Measurements from ENCODE around the gene SUMO2.
"Not testable (repeated sequence)": the region's sequence is repeated elsewhere in the genome, so short reads cannot be mapped to it uniquely, and the experiment has no call there.

SUMO2 gene

GRCh38 chr17:75144816-75145512 lies 37.8 kb downstream of the SUMO2 start:
- no peak for DNase-seq (ENCODE audit: low read depth in 2 of 2, low spot score in 1 of 2)

GRCh38 chr17:75142236-75142971 lies 40.4 kb downstream of the SUMO2 start:
- DNase-seq (ENCODE audit: low read depth in 2 of 2, low spot score in 1 of 2) = no peak

GRCh38 chr17:75138519-75138918 lies 44.2 kb downstream of the SUMO2 start:
- DNase-seq (ENCODE audit: low read depth in 2 of 2, low spot score in 1 of 2) = no peak

- DNase-seq (ENCODE audit: low read depth in 2 of 2, low spot score in 1 of 2) = not testable (repeated sequence)
Observed at GRCh38 chr17:75137762-75138161, 45.0 kb downstream of the SUMO2 start.

- DNase-seq (ENCODE audit: low read depth in 2 of 2, low spot score in 1 of 2) = no peak
Observed at GRCh38 chr17:75135946-75136345, 46.8 kb downstream of the SUMO2 start.

GRCh38 chr17:75135452-75135851 lies 47.3 kb downstream of the SUMO2 start:
- DNase-seq (ENCODE audit: low read depth in 2 of 2, low spot score in 1 of 2) = no peak

GRCh38 chr17:75133607-75134347 lies 49.0 kb downstream of the SUMO2 start:
- not testable (repeated sequence) for DNase-seq (ENCODE audit: low read depth in 2 of 2, low spot score in 1 of 2)

- no peak for DNase-seq (ENCODE audit: low read depth in 2 of 2, low spot score in 1 of 2)
Observed at GRCh38 chr17:75133001-75133400, 49.8 kb downstream of the SUMO2 start.

- DNase-seq (ENCODE audit: low read depth in 2 of 2, low spot score in 1 of 2) = not testable (repeated sequence)
Observed at GRCh38 chr17:75132018-75133000, 50.5 kb downstream of the SUMO2 start.

GRCh38 chr17:75131278-75132017 lies 51.3 kb downstream of the SUMO2 start, which contains the start of gene NT5C:
Gene NT5C (minus strand): TSS chr17:75131742. CDS start chr17:75131707, 35 bp downstream.
- DNase-seq (ENCODE audit: low read depth in 2 of 2, low spot score in 1 of 2) = no peak

- DNase-seq (ENCODE audit: low read depth in 2 of 2, low spot score in 1 of 2) = no peak
Observed at GRCh38 chr17:75130632-75131277, 52.0 kb downstream of the SUMO2 start.

- DNase-seq (ENCODE audit: low read depth in 2 of 2, low spot score in 1 of 2) = no peak
Observed at GRCh38 chr17:75130059-75130631, 52.6 kb downstream of the SUMO2 start.

- DNase-seq (ENCODE audit: low read depth in 2 of 2, low spot score in 1 of 2) = no peak
Observed at GRCh38 chr17:75129576-75129975, 53.2 kb downstream of the SUMO2 start.

- DNase-seq (ENCODE audit: low read depth in 2 of 2, low spot score in 1 of 2) = no peak
Observed at GRCh38 chr17:75128694-75129505, 53.9 kb downstream of the SUMO2 start.

- DNase-seq (ENCODE audit: low read depth in 2 of 2, low spot score in 1 of 2) = not testable (repeated sequence)
Observed at GRCh38 chr17:75127936-75128335, 54.8 kb downstream of the SUMO2 start.

- DNase-seq (ENCODE audit: low read depth in 2 of 2, low spot score in 1 of 2) = no peak
Observed at GRCh38 chr17:75126954-75127353, 55.8 kb downstream of the SUMO2 start.

- no peak for DNase-seq (ENCODE audit: low read depth in 2 of 2, low spot score in 1 of 2)
Observed at GRCh38 chr17:75125984-75126383, 56.8 kb downstream of the SUMO2 start.

- DNase-seq (ENCODE audit: low read depth in 2 of 2, low spot score in 1 of 2) = no peak
Observed at GRCh38 chr17:75124819-75125162, 58.0 kb downstream of the SUMO2 start.
